Renal cortex interstitium (tissue), 11 donors: ENCODE results near the gene PPEF1. TPM values are rescaled to one million over a fixed set of nuclear protein-coding genes. Genes with fewer than 3 reads are reported as not detected.
"Not testable (repeated sequence)": the region's sequence is repeated elsewhere in the genome, so short reads cannot be mapped to it uniquely, and the experiment has no call there.

ENCODE experiments used
- DNase-seq, 11 donors: peaks; one replicate each; pipeline ENCODE4 v3.0.0-alpha.2; 2013; ENCODE audit warnings: low read depth in 9 of 11, low spot score in 4 of 11; ENCODE audit errors: extremely low read depth in 1 of 11
- polyA plus RNA-seq, 3 donors: library from polyadenylated mRNA; unstranded; fragments of 120-200 nt; gene quantifications; one replicate each; pipeline ENCODE4 v1.2.1, GENCODE V29; 2013; ENCODE audit not compliant: insufficient read length in 3 of 3

The PPEF1 gene
- polyA plus RNA-seq, 3 donors: 0.36 to 0.71 (median 0.51) TPM

GRCh38 chrX:18769364-18769763 lies 61.9 kb downstream of the PPEF1 start:
- no peak for DNase-seq

GRCh38 chrX:18769812-18770573 lies 62.5 kb downstream of the PPEF1 start:
- DNase-seq: peak in 10 of 11 donors; percentile 9 to 63 (median 37)

DNA sequence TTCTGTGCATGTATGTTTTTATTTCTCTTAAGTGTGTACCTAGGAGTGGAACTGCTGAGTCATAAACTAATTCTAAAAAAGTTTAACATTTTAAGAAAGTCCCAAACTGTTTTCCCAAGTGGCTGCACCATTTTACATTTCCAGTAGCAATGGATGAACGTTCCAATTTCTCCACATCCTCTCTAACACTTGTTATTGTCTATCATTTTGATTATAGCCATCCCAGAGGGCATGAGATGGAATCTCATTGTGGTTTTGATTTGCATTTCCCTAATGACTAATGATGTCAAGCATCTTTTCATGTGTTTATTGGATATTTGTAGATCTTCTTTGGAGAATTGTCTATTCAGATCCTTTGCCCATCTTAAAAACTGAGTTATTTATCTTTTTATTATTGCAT lies 82.5 kb downstream of the PPEF1 start:
- DNase-seq: no peak

DNA sequence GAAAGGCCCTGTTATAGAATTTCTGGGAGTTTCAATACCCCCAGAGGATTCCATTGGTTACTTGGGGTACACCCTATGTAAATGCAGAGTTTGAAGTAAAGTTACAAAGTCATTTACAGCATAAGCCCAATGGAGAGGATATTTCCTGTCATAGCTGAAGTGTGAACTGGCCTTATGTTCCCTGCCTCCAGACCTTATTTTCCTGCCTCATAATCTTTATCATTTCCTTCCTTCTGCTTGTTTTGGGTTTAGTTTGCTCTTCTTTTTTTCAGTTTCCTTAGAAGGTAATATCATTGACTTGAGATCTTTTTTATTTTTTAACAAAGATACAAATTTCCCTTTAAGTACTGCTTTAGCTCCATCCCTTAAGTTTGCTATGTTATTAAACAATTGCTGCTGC lies 85.4 kb downstream of the PPEF1 start:
- no peak for DNase-seq

- no peak for DNase-seq
These were observed 86.2 kb downstream of the PPEF1 start for GRCh38 chrX:18793601-18794089.

DNA sequence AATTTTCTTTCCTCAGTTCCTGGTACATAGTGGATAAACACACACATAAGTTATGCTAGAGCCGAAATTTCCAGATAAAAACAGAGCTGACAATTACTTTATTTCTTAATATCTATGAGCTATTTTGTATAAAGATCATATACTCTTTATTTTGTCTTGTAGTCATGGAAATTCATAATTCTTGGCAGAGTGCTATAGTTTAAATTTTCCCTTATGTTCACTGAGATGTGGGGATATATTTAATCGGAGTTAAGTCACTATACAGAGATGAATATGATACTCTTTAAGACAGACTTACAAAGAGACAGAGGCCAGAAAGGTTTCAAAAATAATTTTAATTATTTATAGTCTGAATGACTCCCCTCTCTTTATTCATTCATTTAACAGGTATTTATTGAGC lies 89.7 kb downstream of the PPEF1 start:
- DNase-seq: no peak

DNA sequence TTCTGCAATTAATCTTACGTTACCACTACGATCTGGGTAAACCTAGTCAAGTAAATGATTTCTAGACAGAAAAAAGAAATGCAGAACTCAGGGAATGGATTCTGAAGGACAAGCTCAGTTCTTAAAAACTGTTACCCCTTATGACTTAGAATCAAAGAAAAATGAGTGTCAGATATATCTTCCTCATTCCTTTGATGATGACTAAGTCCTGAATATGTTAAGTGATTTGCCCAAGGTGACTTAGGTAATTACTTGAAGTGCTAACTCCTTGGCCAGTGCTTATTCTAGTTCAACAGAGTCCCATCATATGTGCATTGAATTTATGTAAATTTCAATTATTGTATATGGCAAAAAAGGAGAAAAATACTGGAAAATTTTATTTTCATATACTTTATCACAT lies 92.5 kb downstream of the PPEF1 start:
- DNase-seq: no peak

GRCh38 chrX:18809641-18810040 lies 102.2 kb downstream of the PPEF1 start:
- DNase-seq: no peak

DNA sequence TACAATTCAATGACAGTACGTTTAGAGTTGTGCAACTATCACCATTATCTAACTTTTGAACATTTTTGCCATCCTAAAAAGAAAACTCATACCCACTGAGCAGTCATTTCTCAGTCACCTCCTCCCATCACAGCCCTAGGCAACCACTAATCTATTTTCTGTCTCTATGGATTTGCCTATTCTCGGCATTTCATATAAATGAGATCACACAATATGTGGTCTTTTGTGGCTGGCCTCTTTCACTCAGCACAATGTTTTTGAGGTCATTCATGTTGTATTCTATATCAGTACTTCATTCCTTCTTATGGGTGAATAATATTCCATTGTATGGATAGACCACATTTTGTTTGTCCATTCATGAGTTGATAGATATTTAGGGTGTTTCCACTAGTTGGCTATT lies 103.0 kb downstream of the PPEF1 start:
- no peak for DNase-seq

- DNase-seq: no peak
These were observed 117.9 kb downstream of the PPEF1 start for GRCh38 chrX:18825375-18825774.

GRCh38 chrX:18828832-18829404 lies 121.5 kb downstream of the PPEF1 start:
- DNase-seq: no peak

GRCh38 chrX:18833071-18833731 lies 125.8 kb downstream of the PPEF1 start:
- DNase-seq: peak in 1 of 11 donors; percentile 13

DNA sequence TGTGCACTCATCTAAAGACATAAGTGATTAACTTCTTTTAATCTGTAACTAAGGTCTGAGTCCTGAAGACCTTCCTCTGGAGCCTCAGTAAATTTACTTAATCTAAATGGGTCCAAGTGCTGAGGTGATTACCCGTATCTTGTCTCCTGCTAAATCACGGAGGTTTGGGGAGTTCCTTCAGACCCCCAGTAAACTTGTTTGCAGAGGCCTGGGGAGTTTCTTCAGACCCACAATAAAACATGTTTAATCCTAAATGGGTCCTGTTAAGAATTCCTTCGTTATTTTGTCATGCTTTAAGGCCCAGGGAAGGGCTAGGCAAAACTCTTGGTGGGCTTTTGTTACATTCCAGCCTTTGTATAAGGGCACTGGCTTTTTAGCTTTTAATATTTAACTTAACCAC lies 140.5 kb downstream of the PPEF1 start:
- not testable (repeated sequence) for DNase-seq

GRCh38 chrX:18855919-18856644 lies 148.6 kb downstream of the PPEF1 start:
- no peak for DNase-seq

DNA sequence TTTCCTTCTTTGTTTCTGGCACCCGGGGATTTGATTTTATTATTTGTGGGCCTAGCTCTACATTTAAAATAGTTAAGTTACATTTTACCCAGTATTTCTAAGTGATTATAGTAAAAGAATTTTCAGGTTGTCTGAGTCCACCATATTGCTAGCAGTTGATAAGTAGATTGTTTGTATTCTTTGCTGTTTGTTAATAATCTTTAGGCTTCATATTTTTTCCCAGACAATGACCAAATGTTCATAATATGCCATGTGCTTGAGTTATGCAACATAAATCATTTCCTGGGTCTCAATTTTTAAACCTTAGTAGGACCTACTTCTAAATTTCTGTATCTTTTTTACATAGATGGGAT lies 149.2 kb downstream of the PPEF1 start:
- DNase-seq: no peak

- DNase-seq: peak in 3 of 11 donors; percentile 36 to 64 (median 51)
These were observed 154.1 kb downstream of the PPEF1 start for GRCh38 chrX:18861511-18861910.

- no peak for DNase-seq
These were observed 157.0 kb downstream of the PPEF1 start for GRCh38 chrX:18864390-18864920.

DNA sequence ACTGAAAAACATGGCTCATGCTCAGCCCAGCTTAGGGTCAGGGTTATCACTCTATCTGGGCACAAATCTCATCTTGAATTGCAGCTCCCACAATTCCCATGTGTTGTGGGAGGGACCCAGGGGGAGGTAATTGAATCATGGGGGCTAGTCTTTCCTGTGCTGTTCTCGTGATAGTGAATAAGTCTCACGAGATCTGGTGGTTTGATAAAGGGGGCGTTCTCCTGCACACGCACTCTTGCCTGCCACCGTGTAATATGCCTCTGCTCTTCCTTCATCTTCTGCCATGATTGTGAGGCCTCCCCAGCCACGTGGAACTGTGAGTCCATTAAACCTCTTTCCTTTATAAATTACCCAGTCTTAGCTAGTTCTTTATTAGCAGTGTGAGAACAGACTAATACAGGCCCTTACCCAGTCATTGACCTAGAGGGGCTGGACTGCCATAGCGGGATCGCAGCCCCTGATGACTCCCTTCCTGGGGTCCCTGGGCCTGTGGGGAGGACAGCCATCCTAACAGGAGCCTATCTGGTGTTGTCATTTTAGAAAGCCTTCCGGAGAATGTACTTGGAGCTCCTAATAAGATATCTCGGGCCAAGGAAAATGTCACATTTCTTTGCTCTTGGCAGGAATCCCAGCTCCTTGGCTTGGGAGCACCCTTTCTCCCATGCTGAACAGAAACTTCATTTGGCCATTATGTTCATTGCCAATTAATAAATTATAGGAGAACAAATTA lies 163.9 kb downstream of the PPEF1 start:
- no peak for DNase-seq

- DNase-seq: no peak
These were observed 164.5 kb downstream of the PPEF1 start for GRCh38 chrX:18871970-18872369.
